Choroid plexus epithelial cell (primary cell): ENCODE data around the gene CBX2.

Experiments used
- DNase-seq: peaks from one replicate; pipeline ENCODE4 v3.0.0-alpha.2; 2010; ENCODE audit warnings: low read depth
- H3K4me3 ChIP-seq: 2 replicates; pipeline ENCODE4 v1.5.1; 2011; ENCODE audit warnings: low read depth, mild to moderate bottlenecking, control low read depth, low read length, moderate library complexity
- CTCF ChIP-seq: conservative IDR thresholded peaks from 2 replicates; pipeline ENCODE4 v1.5.1; 2011; ENCODE audit warnings: low read depth, mild to moderate bottlenecking, control low read depth, inconsistent platforms, low read length, moderate library complexity

Gene CBX2

DNA sequence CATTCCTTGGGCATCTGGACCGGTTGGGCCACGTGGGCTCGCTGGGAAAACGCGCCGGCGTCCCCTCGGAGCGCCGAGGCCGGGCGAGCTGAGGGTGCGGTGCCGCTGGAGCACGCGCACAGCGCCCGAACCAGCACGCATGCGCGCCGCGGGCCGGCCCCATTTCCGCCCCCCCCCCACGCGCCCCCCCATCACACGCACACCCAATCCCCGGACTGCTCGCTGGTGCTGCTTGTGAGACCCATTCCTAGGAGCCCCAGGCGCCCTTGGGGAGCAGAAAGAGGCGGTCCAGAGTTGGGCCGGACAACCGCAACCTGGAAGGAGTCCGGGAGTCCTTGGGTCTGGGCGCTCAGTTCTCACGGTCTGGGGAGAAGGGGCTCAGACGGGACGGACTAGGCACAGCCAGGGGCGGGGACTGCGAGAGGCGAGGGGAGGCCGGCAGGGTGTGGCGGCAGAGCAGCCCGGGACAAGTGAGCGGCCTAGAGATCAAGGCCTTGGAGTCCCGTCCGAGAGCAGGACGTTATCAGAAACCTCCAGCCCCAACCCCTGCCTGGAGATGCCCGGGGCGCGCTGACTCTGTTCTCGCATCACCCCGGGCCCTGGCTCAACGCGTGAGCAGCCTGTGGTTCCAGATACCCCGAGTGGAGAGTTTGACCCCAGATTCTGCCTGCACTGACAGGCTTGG lies 24.9 kb downstream of the CBX2 start:
- no peak overlapping the region for H3K4me3 ChIP-seq
- DNase-seq: no peak

DNA sequence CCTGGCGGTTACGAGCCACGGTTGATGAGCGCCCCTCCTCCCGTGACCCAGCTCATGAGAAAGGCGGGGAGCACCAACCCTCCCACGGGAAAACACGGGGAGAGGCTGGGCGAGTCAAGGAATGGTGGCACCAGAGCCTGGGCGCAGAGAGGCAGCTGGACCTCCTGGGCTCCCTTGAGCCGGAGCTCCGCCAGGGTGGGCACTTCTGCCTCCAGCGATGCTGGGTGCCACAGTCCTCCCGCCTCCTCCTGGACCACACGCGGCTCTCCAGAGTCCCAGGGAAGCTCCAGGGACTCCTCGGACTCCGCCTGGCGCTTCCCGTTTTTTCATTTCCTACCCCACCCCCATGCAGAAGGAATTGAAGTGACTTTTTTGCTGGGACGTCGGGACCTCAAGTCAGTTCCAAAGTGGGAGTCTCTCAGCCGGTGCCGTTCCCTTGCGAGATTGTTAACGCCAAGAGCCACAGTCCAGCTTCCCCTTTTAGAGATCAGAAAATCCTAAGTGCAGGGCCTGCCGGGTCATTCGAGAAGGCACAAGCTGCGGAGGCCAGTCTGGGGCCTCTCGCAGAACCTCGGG lies 25.6 kb downstream of the CBX2 start:
- no peak for DNase-seq
- H3K4me3 ChIP-seq: no peak overlapping the region
- no peak for TF ChIP-seq CTCF

More for the DNA sequence above, 24.9 kb downstream of the CBX2 start:
- no peak for TF ChIP-seq CTCF

- no peak for TF ChIP-seq CTCF
- no peak for DNase-seq
- H3K4me3 ChIP-seq: no peak overlapping the region
These were observed 26.3 kb downstream of the CBX2 start for GRCh38 chr17:79803997-79804855.

DNA sequence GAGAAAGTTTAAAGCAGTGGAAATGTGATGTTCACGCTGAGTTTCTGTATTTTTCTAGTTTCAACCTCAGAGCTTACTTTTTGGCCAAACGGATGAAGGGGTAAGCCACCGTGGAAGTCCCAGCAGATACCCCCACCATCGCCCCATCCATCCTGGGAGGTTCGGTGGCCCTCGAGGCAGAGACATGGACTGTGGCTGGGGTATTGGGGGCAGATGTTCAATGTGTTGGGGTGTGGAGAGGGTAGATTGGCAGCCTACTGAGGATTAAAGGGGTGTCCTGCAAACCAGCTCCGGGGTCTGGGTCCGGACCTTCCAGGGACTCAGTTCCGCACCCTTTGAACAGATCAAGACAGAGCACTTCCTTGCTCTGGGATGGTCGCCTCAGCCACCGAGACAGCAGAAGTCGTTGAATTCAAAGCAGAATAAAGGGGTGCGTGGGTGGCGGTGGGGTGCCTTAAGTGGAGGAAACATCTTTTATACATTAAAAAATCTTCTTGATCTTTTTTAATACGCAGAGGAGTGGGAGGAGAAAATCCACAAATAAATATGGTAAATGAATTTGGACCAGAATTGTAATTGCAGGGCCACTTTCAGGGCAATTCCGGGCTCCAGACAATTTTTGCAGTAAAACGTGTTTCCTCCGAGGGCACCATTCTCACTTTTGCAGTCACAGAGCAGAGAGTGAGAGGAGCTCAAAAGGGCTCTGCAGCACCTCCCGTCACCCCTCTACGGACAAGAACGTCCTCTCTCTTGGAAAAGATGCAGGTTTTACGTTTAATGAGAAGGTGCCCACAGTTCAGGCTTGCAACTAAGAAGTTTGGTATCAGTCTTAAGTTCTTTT lies 27.1 kb downstream of the CBX2 start:
- no peak for TF ChIP-seq CTCF
- H3K4me3 ChIP-seq: no peak overlapping the region

GRCh38 chr17:79806446-79806760 lies 28.5 kb downstream of the CBX2 start:
- DNase-seq: no peak
- no peak for TF ChIP-seq CTCF
- H3K4me3 ChIP-seq: no peak overlapping the region

More for the DNA sequence above, 27.1 kb downstream of the CBX2 start:
- no peak for DNase-seq

DNA sequence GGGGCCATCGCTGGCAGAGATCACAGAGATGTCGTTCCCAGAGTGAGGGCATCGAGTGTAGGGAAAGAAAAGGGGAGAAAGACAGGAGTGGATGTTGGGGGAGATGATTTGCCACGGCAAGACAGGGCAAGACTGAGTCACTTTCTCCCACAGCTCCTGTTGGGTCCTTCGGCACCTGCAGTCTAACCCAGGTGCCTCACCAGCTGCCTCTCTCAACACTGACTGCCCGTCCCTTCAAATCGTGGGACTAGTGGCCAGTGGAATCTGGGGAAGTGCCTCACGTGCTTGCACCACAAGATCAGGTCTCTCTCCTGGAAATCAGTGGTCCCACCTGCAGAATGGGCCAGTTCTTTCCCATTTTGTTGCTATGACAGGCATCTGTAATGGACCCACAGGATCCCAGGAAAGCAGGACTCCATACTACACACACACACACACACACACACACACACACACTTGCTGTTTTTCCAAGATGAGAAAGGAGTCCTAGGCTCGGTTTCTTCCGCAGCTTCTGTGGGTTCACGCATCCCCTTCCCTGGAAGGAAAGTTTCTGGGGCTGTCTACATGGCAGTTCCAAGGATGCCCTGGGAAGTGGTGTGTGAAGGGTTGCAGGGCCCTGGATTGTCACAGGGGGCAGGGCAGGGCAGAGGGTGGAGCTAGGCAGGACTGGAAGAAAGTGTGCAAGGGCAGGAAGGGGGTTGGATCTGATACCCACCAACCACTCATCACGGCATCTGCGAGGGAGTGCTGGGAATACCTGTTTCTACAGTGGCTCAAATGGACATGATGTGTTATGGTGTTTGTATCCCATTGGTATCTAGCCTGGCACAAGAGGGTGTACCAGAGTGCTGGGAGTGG lies 29.1 kb downstream of the CBX2 start:
- no peak overlapping the region for H3K4me3 ChIP-seq
- no peak for TF ChIP-seq CTCF

More for the DNA sequence above, 29.1 kb downstream of the CBX2 start:
- no peak for DNase-seq
